GM18861 (cell line): ENCODE measurements around the gene ZNF624.
A peak's percentile ranks its signal among the peaks of the same experiment; 100 is the strongest.

Source experiments
- ATAC-seq: cut with Tn5 transposase; IDR thresholded peaks from one replicate; pipeline ENCODE4 v1.9.1; 2021; ENCODE audit not compliant: unreplicated experiment

ZNF624 gene

GRCh38 chr17:16599537-16599936 is 54.1 kb downstream of the ZNF624 start:
- ATAC-seq = no peak

- no peak for ATAC-seq
These were observed 60.1 kb downstream of the ZNF624 start for GRCh38 chr17:16593356-16594102.

GRCh38 chr17:16589097-16589969 is 64.3 kb downstream of the ZNF624 start:
- ATAC-seq = peak; percentile 82

- ATAC-seq = no peak
These were observed 67.9 kb downstream of the ZNF624 start for GRCh38 chr17:16585796-16586195.

- peak; percentile 56 for ATAC-seq
These were observed 69.2 kb downstream of the ZNF624 start for GRCh38 chr17:16584273-16584995.

GRCh38 chr17:16583781-16584180 is 69.9 kb downstream of the ZNF624 start:
- ATAC-seq = no peak

GRCh38 chr17:16573466-16573865 is 80.2 kb downstream of the ZNF624 start:
- no peak for ATAC-seq
